ENCODE data around the gene CACNA1C. TPM values are rescaled to one million over a fixed set of nuclear protein-coding genes. Genes with fewer than 3 reads are reported as not detected.

The CACNA1C gene
- total and polyA plus RNA-seq, 4 donors = 14.8 to 22.2 (median 18.3) TPM

DNA sequence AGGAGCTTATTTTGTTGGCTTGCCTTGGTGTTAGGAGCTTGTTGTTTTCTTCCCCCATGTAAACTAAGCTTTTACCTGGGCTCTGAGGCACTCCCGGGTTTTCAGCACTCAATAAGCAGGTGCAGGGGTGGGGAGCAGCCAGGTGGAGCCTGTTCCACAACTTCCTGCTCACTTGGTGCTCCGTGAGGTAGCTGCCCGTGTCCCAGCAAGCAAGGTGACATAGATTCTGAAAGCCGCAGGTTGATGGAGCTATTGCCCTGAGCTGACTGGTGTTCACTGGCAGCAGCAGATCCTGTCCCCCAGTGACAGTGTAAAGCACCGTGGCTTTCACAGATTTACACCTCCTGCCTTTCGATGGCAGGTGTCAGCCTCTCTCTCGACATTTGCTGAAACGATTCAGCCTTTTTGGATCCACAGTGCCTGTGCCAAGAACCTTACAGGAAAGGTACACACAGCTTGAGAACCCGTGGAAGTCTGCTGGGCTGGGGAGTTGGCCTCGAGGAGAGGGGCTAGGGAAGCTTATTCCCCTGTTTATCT, 446.2 kb downstream of the CACNA1C start:
- WGBS (ENCODE audit: insufficient coverage) = 77% methylated on average over 10 of the region's 10 CpGs
- DNase-seq (ENCODE audit: low read depth in 4 of 6, low spot score in 6 of 6) = no peak
- no peak overlapping the region for H3K27ac ChIP-seq (ENCODE audit: low read depth, low read length)

GRCh38 chr12:2501464-2502191, 448.8 kb downstream of the CACNA1C start:
- Histone ChIP-seq H3K9me3 (ENCODE audit: control insufficient read depth, insufficient read depth, low read length) (no peaks in the 10 kb centered on the region), H3K36me3 (ENCODE audit: control insufficient read depth, insufficient read depth, low read length) (peaks cover 22% of the 10 kb centered on the region), H3K4me3 (ENCODE audit: low read depth, low read length) (no peak overlapping the region), H3K27ac (ENCODE audit: low read depth, low read length) (no peak overlapping the region), H3K4me1 (ENCODE audit: control insufficient read depth, insufficient read depth, low read length) (peaks cover 3% of the 10 kb centered on the region), H3K27me3 (ENCODE audit: control insufficient read depth, insufficient read depth, low read length) (no peaks in the 10 kb centered on the region)
- no peak for DNase-seq (ENCODE audit: low read depth in 4 of 6, low spot score in 6 of 6)
- 79% methylated on average over 13 of the region's 14 CpGs for WGBS (ENCODE audit: insufficient coverage)

More for the DNA sequence above, 446.2 kb downstream of the CACNA1C start:
- Histone ChIP-seq H3K27me3 (ENCODE audit: control insufficient read depth, insufficient read depth, low read length) (no peaks in the 10 kb centered on the region), H3K36me3 (ENCODE audit: control insufficient read depth, insufficient read depth, low read length) (peaks cover 14% of the 10 kb centered on the region), H3K4me3 (ENCODE audit: low read depth, low read length) (no peak overlapping the region), H3K9me3 (ENCODE audit: control insufficient read depth, insufficient read depth, low read length) (no peaks in the 10 kb centered on the region), H3K4me1 (ENCODE audit: control insufficient read depth, insufficient read depth, low read length) (peaks cover 3% of the 10 kb centered on the region)

DNA sequence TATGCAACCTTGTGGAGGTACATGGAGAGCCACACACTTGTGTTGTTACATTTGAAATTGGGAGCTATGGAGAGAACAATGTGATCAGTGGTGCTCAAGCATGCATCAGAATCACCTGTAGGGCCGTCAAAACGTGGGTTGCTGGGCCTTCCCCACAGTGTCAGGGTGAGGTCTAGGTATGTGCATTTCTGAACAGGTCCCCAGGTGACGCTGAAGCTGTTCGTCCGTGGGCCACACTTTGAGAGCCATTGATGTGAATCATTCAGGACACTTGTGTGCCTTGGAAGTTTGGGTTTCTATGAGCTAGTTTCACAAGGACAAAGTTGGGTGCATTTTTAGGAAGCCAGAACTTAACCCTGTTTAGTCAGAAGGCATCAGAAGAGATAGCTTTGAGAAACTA, 450.2 kb downstream of the CACNA1C start:
- 90% methylated on average over 5 of the region's 5 CpGs for WGBS (ENCODE audit: insufficient coverage)
- no peak overlapping the region for H3K4me3 ChIP-seq (ENCODE audit: low read depth, low read length)
- peaks cover 22% of the 10 kb centered on the region for H3K36me3 ChIP-seq (ENCODE audit: control insufficient read depth, insufficient read depth, low read length)
- no peak overlapping the region for H3K27ac ChIP-seq (ENCODE audit: low read depth, low read length)
- no peak for DNase-seq (ENCODE audit: low read depth in 4 of 6, low spot score in 6 of 6)
- H3K27me3 ChIP-seq (ENCODE audit: control insufficient read depth, insufficient read depth, low read length) = no peaks in the 10 kb centered on the region
- H3K9me3 ChIP-seq (ENCODE audit: control insufficient read depth, insufficient read depth, low read length) = no peaks in the 10 kb centered on the region
- peaks cover 3% of the 10 kb centered on the region for H3K4me1 ChIP-seq (ENCODE audit: control insufficient read depth, insufficient read depth, low read length)

GRCh38 chr12:2503762-2504161, 451.0 kb downstream of the CACNA1C start:
- Histone ChIP-seq H3K9me3 (ENCODE audit: control insufficient read depth, insufficient read depth, low read length) (no peaks in the 10 kb centered on the region), H3K36me3 (ENCODE audit: control insufficient read depth, insufficient read depth, low read length) (peaks cover 22% of the 10 kb centered on the region), H3K4me3 (ENCODE audit: low read depth, low read length) (no peak overlapping the region), H3K27me3 (ENCODE audit: control insufficient read depth, insufficient read depth, low read length) (no peaks in the 10 kb centered on the region), H3K27ac (ENCODE audit: low read depth, low read length) (no peak overlapping the region), H3K4me1 (ENCODE audit: control insufficient read depth, insufficient read depth, low read length) (peaks cover 3% of the 10 kb centered on the region)
- no peak for DNase-seq (ENCODE audit: low read depth in 4 of 6, low spot score in 6 of 6)
- 98% methylated on average over 5 of the region's 7 CpGs for WGBS (ENCODE audit: insufficient coverage)

- DNase-seq (ENCODE audit: low read depth in 4 of 6, low spot score in 6 of 6) = no peak
- no peak overlapping the region for H3K4me3 ChIP-seq (ENCODE audit: low read depth, low read length)
- H3K27me3 ChIP-seq (ENCODE audit: control insufficient read depth, insufficient read depth, low read length) = no peaks in the 10 kb centered on the region
- H3K36me3 ChIP-seq (ENCODE audit: control insufficient read depth, insufficient read depth, low read length) = peaks cover 22% of the 10 kb centered on the region
- no peaks in the 10 kb centered on the region for H3K9me3 ChIP-seq (ENCODE audit: control insufficient read depth, insufficient read depth, low read length)
- WGBS (ENCODE audit: insufficient coverage) = 98% methylated on average over 13 of the region's 15 CpGs
- no peak overlapping the region for H3K27ac ChIP-seq (ENCODE audit: low read depth, low read length)
- H3K4me1 ChIP-seq (ENCODE audit: control insufficient read depth, insufficient read depth, low read length) = peaks cover 3% of the 10 kb centered on the region
Measured at GRCh38 chr12:2504577-2504976, 451.8 kb downstream of the CACNA1C start.

- Histone ChIP-seq H3K4me3 (ENCODE audit: low read depth, low read length) (no peak overlapping the region), H3K9me3 (ENCODE audit: control insufficient read depth, insufficient read depth, low read length) (no peaks in the 10 kb centered on the region), H3K36me3 (ENCODE audit: control insufficient read depth, insufficient read depth, low read length) (peaks cover 14% of the 10 kb centered on the region), H3K27ac (ENCODE audit: low read depth, low read length) (no peak overlapping the region), H3K4me1 (ENCODE audit: control insufficient read depth, insufficient read depth, low read length) (peaks cover 3% of the 10 kb centered on the region), H3K27me3 (ENCODE audit: control insufficient read depth, insufficient read depth, low read length) (no peaks in the 10 kb centered on the region)
- peak in 1 of 6 donors; percentile 63 for DNase-seq (ENCODE audit: low read depth in 4 of 6, low spot score in 6 of 6)
- WGBS (ENCODE audit: insufficient coverage) = 30% methylated on average over 7 of the region's 7 CpGs
Measured at GRCh38 chr12:2507814-2508213, 455.0 kb downstream of the CACNA1C start.

GRCh38 chr12:2509137-2509536, 456.4 kb downstream of the CACNA1C start:
- WGBS (ENCODE audit: insufficient coverage) = 100% methylated on average over 1 of the region's 5 CpGs
- H3K27me3 ChIP-seq (ENCODE audit: control insufficient read depth, insufficient read depth, low read length) = no peaks in the 10 kb centered on the region
- H3K36me3 ChIP-seq (ENCODE audit: control insufficient read depth, insufficient read depth, low read length) = peaks cover 8% of the 10 kb centered on the region
- no peaks in the 10 kb centered on the region for H3K9me3 ChIP-seq (ENCODE audit: control insufficient read depth, insufficient read depth, low read length)
- no peak overlapping the region for H3K4me3 ChIP-seq (ENCODE audit: low read depth, low read length)
- peaks cover 3% of the 10 kb centered on the region for H3K4me1 ChIP-seq (ENCODE audit: control insufficient read depth, insufficient read depth, low read length)
- DNase-seq (ENCODE audit: low read depth in 4 of 6, low spot score in 6 of 6) = no peak
- H3K27ac ChIP-seq (ENCODE audit: low read depth, low read length) = no peak overlapping the region

DNA sequence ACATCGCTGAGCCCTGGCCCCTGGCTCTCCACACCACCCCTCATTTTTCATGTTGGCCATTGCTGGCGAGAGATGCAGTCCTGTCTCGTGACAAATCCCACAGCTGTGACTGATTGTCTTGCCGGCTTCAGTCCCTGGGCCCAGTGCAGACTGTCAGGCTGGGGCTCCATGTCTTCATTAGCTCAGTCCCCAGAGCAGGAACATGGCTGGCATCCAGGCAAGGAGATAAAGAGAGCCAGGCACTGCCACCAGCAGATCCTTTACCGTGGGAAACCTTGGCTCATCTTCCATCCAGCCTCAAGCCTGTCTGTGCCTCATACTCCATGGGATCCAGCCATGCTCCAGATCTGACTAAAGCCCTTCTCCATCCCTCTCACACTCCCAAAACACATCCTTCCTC, 457.3 kb downstream of the CACNA1C start:
- Histone ChIP-seq H3K4me1 (ENCODE audit: control insufficient read depth, insufficient read depth, low read length) (peaks cover 3% of the 10 kb centered on the region), H3K27ac (ENCODE audit: low read depth, low read length) (no peak overlapping the region), H3K9me3 (ENCODE audit: control insufficient read depth, insufficient read depth, low read length) (no peaks in the 10 kb centered on the region), H3K27me3 (ENCODE audit: control insufficient read depth, insufficient read depth, low read length) (no peaks in the 10 kb centered on the region), H3K4me3 (ENCODE audit: low read depth, low read length) (no peak overlapping the region), H3K36me3 (ENCODE audit: control insufficient read depth, insufficient read depth, low read length) (peaks cover 2% of the 10 kb centered on the region)
- 61% methylated on average over 5 of the region's 5 CpGs for WGBS (ENCODE audit: insufficient coverage)
- peak in 1 of 6 donors; percentile 25 for DNase-seq (ENCODE audit: low read depth in 4 of 6, low spot score in 6 of 6)

DNA sequence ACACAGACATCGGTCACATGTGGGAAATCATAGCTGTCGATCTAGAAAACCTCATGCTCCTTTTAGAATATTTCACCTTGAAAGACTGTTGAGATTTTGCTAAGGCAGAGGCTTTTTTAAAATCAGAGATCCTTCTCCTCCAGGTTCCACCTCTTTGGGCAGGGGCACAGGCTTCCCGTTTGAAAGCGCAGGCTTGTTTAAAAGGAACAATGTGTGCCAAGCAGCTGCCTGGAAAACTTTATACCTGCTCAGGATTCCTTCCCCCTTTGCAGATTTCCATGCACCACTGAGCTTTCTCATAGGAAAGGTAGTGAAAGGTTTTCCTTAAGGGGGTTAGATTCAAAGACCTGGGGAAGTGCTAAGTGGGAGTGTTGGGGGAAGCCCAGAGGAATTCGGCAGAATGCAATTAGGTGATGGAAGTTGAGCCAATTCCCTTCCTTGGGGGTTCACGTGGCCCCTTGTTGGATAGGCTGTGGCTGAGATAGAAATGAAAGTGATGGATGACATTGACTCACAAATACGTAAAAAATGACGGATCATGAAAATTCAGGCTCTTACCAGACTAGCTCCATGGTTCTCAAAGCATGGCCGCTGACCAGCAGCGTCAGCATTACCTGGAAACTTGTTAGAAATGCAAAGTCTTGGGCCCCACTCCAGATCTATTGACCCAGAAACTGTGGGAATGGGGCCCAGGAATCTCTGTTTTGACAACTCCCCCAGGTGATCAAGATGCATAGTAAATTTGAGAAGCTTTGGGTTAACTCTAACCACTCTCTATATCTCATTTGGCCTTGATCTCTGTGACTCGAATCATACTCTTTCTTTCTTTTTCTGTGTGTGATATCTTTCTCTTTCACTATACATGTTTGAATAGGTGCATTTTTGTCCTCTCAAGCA, 460.6 kb downstream of the CACNA1C start:
- Histone ChIP-seq H3K27ac (ENCODE audit: low read depth, low read length) (no peak overlapping the region), H3K36me3 (ENCODE audit: control insufficient read depth, insufficient read depth, low read length) (no peaks in the 10 kb centered on the region), H3K9me3 (ENCODE audit: control insufficient read depth, insufficient read depth, low read length) (no peaks in the 10 kb centered on the region), H3K4me1 (ENCODE audit: control insufficient read depth, insufficient read depth, low read length) (peaks cover 3% of the 10 kb centered on the region), H3K4me3 (ENCODE audit: low read depth, low read length) (no peak overlapping the region), H3K27me3 (ENCODE audit: control insufficient read depth, insufficient read depth, low read length) (no peaks in the 10 kb centered on the region)
- no peak for DNase-seq (ENCODE audit: low read depth in 4 of 6, low spot score in 6 of 6)
- 93% methylated on average over 10 of the region's 11 CpGs for WGBS (ENCODE audit: insufficient coverage)
